GM12878 (cell line): ENCODE measurements around the gene UBE2E2.

Experiments used
- CTCF ChIP-seq, 3 experiments: IDR thresholded peaks in 2 of 3; conservative IDR thresholded peaks in 1 of 3; 2 replicates each; pipeline ENCODE4 v1.5.1; 2011; ENCODE audit warnings: low read depth in 3 of 3, low read length in 3 of 3, mild to moderate bottlenecking in 3 of 3, control low read depth in 2 of 3, moderate library complexity in 2 of 3, inconsistent platforms in 1 of 3, mixed read lengths in 1 of 3; ENCODE audit not compliant: control insufficient read depth in 2 of 3, insufficient read depth in 1 of 3; ENCODE audit errors: extremely low read depth in 1 of 3
- PML ChIP-seq: IDR thresholded peaks from 2 replicates; pipeline ENCODE4 v1.6.1; 2012; ENCODE audit warnings: low read length, inconsistent platforms
- ZZZ3 ChIP-seq: IDR thresholded peaks from 2 replicates; pipeline ENCODE4 v1.6.1; 2011; ENCODE audit warnings: low read depth; ENCODE audit not compliant: control insufficient read depth, insufficient read length

GRCh38 chr3:23421811-23422516 lies 218.8 kb downstream of the UBE2E2 start:
- no peak for TF ChIP-seq PML
- TF ChIP-seq ZZZ3 = no peak
- no peak for TF ChIP-seq CTCF (IDR thresholded peaks at IDR 0.05 in 2 of 3, conservative IDR thresholded peaks at IDR 0.05 in 1 of 3; ENCODE audit: control insufficient read depth in 2 of 3, extremely low read depth in 1 of 3, insufficient read depth in 1 of 3, low read depth in 3 of 3, low read length in 3 of 3)
